HEK293 (cell line): ENCODE measurements around the gene UPK1A.

ENCODE experiments used
- CTCF ChIA-PET: fragments of 350-600 bp; formaldehyde crosslinking; extraction: SDS; loops from one replicate; lab custom pipeline; 2021; ENCODE audit warnings: antibody characterized with exemption; lab: Yijun Ruan, JAX
- POLR2A ChIA-PET: fragments of 300-600 bp; formaldehyde crosslinking; extraction: SDS; loops from one replicate; lab custom pipeline; 2020; ENCODE audit warnings: antibody characterized with exemption, inconsistent platforms; lab: Yijun Ruan, JAX
- H3K27ac ChIP-seq: fragments of 200-500 bp; sonication (Bioruptor generic); 2 replicates; pipeline ENCODE4 v1.5.1; 2014; ENCODE audit warnings: low read depth, low read length, control low read depth, inconsistent platforms; ENCODE audit errors: extremely low read depth
- H3K36me3 ChIP-seq, 2 experiments: fragments of 200-500 bp in 1 of 2; sonication (Bioruptor generic) in 1 of 2; 1 replicate in 1 of 2; 2 replicates in 1 of 2; pipeline ENCODE4 v1.5.1; 2014 to 2017; ENCODE audit warnings: inconsistent platforms in 2 of 2, low read length in 2 of 2; ENCODE audit not compliant: control insufficient read depth in 2 of 2, insufficient read depth in 1 of 2
- H3K4me1 ChIP-seq: fragments of 200-500 bp; sonication (Bioruptor generic); 2 replicates; pipeline ENCODE4 v1.5.1; 2014; ENCODE audit warnings: mild to moderate bottlenecking, low read length, inconsistent platforms; ENCODE audit not compliant: control insufficient read depth, insufficient read depth
- H3K4me3 ChIP-seq: 2 replicates; pipeline ENCODE4 v1.5.1; 2011; ENCODE audit warnings: low read depth, mild to moderate bottlenecking, control low read depth, low read length, moderate library complexity
- H3K9me3 ChIP-seq: fragments of 200-500 bp; sonication (Bioruptor generic); 2 replicates; pipeline ENCODE4 v1.5.1; 2014; ENCODE audit warnings: low read depth, low read length, inconsistent platforms; ENCODE audit not compliant: control insufficient read depth, insufficient read depth
- GLIS1 ChIP-seq: fragments of 450-650 bp; formaldehyde crosslinking; IDR thresholded peaks from 2 replicates; pipeline ENCODE4 v1.5.1; 2016; ENCODE audit warnings: missing biosample characterization, missing genetic modification characterization
- GLIS2 ChIP-seq: fragments of 450-650 bp; formaldehyde crosslinking; IDR thresholded peaks from 2 replicates; pipeline ENCODE4 v1.5.1; 2016; ENCODE audit warnings: missing biosample characterization, missing genetic modification characterization
- MYNN ChIP-seq: fragments of 450-650 bp; formaldehyde crosslinking; IDR thresholded peaks from 2 replicates; pipeline ENCODE4 v1.5.1; 2016; ENCODE audit warnings: missing biosample characterization, missing genetic modification characterization, borderline replicate concordance
- PATZ1 ChIP-seq: fragments of 450-650 bp; formaldehyde crosslinking; IDR thresholded peaks from 2 replicates; pipeline ENCODE4 v1.5.1; 2016; ENCODE audit warnings: missing biosample characterization, missing genetic modification characterization
- PBX3 ChIP-seq: sonication (generic); formaldehyde crosslinking; IDR thresholded peaks from 2 replicates; pipeline ENCODE4 v1.8.1; 2022; ENCODE audit warnings: mild to moderate bottlenecking, moderate library complexity, missing genetic modification reagents
- PRDM2 ChIP-seq: fragments of 450-650 bp; formaldehyde crosslinking; IDR thresholded peaks from 2 replicates; pipeline ENCODE4 v1.5.1; 2016; ENCODE audit warnings: missing biosample characterization, missing genetic modification characterization, borderline replicate concordance
- PRDM4 ChIP-seq: fragments of 450-650 bp; formaldehyde crosslinking; IDR thresholded peaks from 2 replicates; pipeline ENCODE4 v1.5.1; 2017; ENCODE audit warnings: missing biosample characterization, missing genetic modification characterization
- SCRT2 ChIP-seq: fragments of 450-650 bp; formaldehyde crosslinking; IDR thresholded peaks from 2 replicates; pipeline ENCODE4 v1.5.1; 2016; ENCODE audit warnings: missing biosample characterization, missing genetic modification characterization
- SP7 ChIP-seq: fragments of 450-650 bp; formaldehyde crosslinking; IDR thresholded peaks from 2 replicates; pipeline ENCODE4 v1.5.1; 2016; ENCODE audit warnings: missing biosample characterization, missing genetic modification characterization
- ZBTB20 ChIP-seq: fragments of 450-650 bp; formaldehyde crosslinking; IDR thresholded peaks from 2 replicates; pipeline ENCODE4 v1.5.1; 2016; ENCODE audit warnings: missing biosample characterization, missing genetic modification characterization
- ZBTB21 ChIP-seq: fragments of 450-650 bp; formaldehyde crosslinking; IDR thresholded peaks from 2 replicates; pipeline ENCODE4 v1.5.1; 2017; ENCODE audit warnings: missing biosample characterization, missing genetic modification characterization
- ZBTB7A ChIP-seq: fragments of 450-650 bp; formaldehyde crosslinking; IDR thresholded peaks from 2 replicates; pipeline ENCODE4 v1.5.1; 2016; ENCODE audit warnings: low read depth, missing biosample characterization, missing genetic modification characterization
- ZFHX2 ChIP-seq: fragments of 450-650 bp; formaldehyde crosslinking; conservative IDR thresholded peaks from 2 replicates; pipeline ENCODE4 v1.5.1; 2016; ENCODE audit warnings: missing biosample characterization, missing genetic modification characterization
- ZNF175 ChIP-seq: fragments of 450-650 bp; formaldehyde crosslinking; IDR thresholded peaks from 2 replicates; pipeline ENCODE4 v1.5.1; 2016; ENCODE audit warnings: missing biosample characterization, missing genetic modification characterization
- ZNF202 ChIP-seq: fragments of 450-650 bp; formaldehyde crosslinking; IDR thresholded peaks from 2 replicates; pipeline ENCODE4 v1.5.1; 2016; ENCODE audit warnings: missing biosample characterization, missing genetic modification characterization, borderline replicate concordance
- ZNF488 ChIP-seq: fragments of 450-650 bp; formaldehyde crosslinking; IDR thresholded peaks from 2 replicates; pipeline ENCODE4 v1.5.1; 2016; ENCODE audit warnings: missing biosample characterization, missing genetic modification characterization
- ZNF548 ChIP-seq: fragments of 450-650 bp; formaldehyde crosslinking; IDR thresholded peaks from 2 replicates; pipeline ENCODE4 v1.5.1; 2016; ENCODE audit warnings: missing biosample characterization, missing genetic modification characterization
- ZNF600 ChIP-seq: fragments of 450-650 bp; formaldehyde crosslinking; IDR thresholded peaks from 2 replicates; pipeline ENCODE4 v1.5.1; 2016; ENCODE audit warnings: missing biosample characterization, missing genetic modification characterization
- ZNF610 ChIP-seq: fragments of 450-650 bp; formaldehyde crosslinking; IDR thresholded peaks from 2 replicates; pipeline ENCODE4 v1.5.1; 2016; ENCODE audit warnings: missing biosample characterization, missing genetic modification characterization, borderline replicate concordance
- ZNF624 ChIP-seq: fragments of 450-650 bp; formaldehyde crosslinking; IDR thresholded peaks from 2 replicates; pipeline ENCODE4 v1.5.1; 2017; ENCODE audit warnings: missing biosample characterization, missing genetic modification characterization
- ZNF654 ChIP-seq: fragments of 450-650 bp; formaldehyde crosslinking; IDR thresholded peaks from 2 replicates; pipeline ENCODE4 v1.5.1; 2016; ENCODE audit warnings: low read depth, missing biosample characterization, missing genetic modification characterization
- ZNF843 ChIP-seq: fragments of 450-650 bp; formaldehyde crosslinking; IDR thresholded peaks from 2 replicates; pipeline ENCODE4 v1.5.1; 2016; ENCODE audit warnings: missing biosample characterization, missing genetic modification characterization
- ZSCAN4 ChIP-seq: fragments of 450-650 bp; formaldehyde crosslinking; IDR thresholded peaks from 2 replicates; pipeline ENCODE4 v1.5.1; 2017; ENCODE audit warnings: missing biosample characterization, missing genetic modification characterization

Gene UPK1A

GRCh38 chr19:35628565-35629331 lies 37.6 kb upstream of the UPK1A start, which contains the start of gene RBM42:
Gene RBM42, plus strand, starts transcription at chr19:35629036. Its CDS starts 118 bp downstream, at chr19:35629154.
- ChIA-PET POLR2A (interaction anchor here (0.5 to 4.6 kb wide), 11 partner anchors 9 to 302 kb away, joined by 3 to 42 read pairs (median 4); partner anchors contain the start of genes COX6B1 and HAUS5), CTCF (interaction anchor here (0.6 to 1.2 kb wide), 2 partner anchors 74 to 199 kb away, joined by 3 read pairs; no protein-coding TSS in a partner anchor)
- H3K9me3 ChIP-seq = no peaks in the 10 kb centered on the region
- peaks cover 13% of the 10 kb centered on the region for H3K4me1 ChIP-seq
- H3K27ac ChIP-seq = peak within 1 kb of the TSS; percentile 83
- peaks cover 40 to 70% of the 10 kb centered on the region in 2 experiments for H3K36me3 ChIP-seq
- H3K4me3 ChIP-seq = peak within 1 kb of the TSS; percentile 62
- TF ChIP-seq ZBTB21 (tag by site-specific recombination) = peak; percentile 100
- TF ChIP-seq ZNF600 (tag by site-specific recombination) = peak; percentile 92
- peak; percentile 100 for TF ChIP-seq ZBTB7A (tag by site-specific recombination)
- no peak for TF ChIP-seq ZNF202
- TF ChIP-seq ZNF654 = no peak
- TF ChIP-seq ZNF624 (tag by site-specific recombination) = no peak
- TF ChIP-seq ZBTB20 = peak; percentile 79
- no peak for TF ChIP-seq PRDM2 (tag by site-specific recombination)
- 0 out of 2 replicates have a peak, but pooled peaks have one; percentile 24 for TF ChIP-seq MYNN (tag by site-specific recombination)
- TF ChIP-seq ZNF175 = no peak
- peak; percentile 64; the same call in 1 of the 2 replicates for TF ChIP-seq ZSCAN4 (tag by site-specific recombination)
- peak; percentile 95 for TF ChIP-seq PATZ1 (tag by site-specific recombination)
- TF ChIP-seq PRDM4 (tag by site-specific recombination) = peak; percentile 76
- peak; percentile 88 for TF ChIP-seq GLIS1 (tag by site-specific recombination)
- TF ChIP-seq SP7 (tag by site-specific recombination) = peak; percentile 98
- TF ChIP-seq ZNF610 (tag by site-specific recombination) = peak; percentile 72; the same call in 1 of the 2 replicates
- TF ChIP-seq ZNF843 (tag by site-specific recombination) = peak; percentile 75
- TF ChIP-seq PBX3 (CRISPR knock-in tag) = peak; percentile 70
- no peak for TF ChIP-seq ZNF548 (tag by site-specific recombination)
- no peak for TF ChIP-seq SCRT2 (tag by site-specific recombination)
- TF ChIP-seq ZFHX2 (tag by site-specific recombination) = peak; percentile 80
- TF ChIP-seq GLIS2 = peak; percentile 96
- TF ChIP-seq ZNF488 (tag by site-specific recombination) = peak; percentile 11; the same call in 1 of the 2 replicates
